GM18951 (cell line): Measurements from ENCODE around the gene LILRB2.
"Not testable (repeated sequence)": the region's sequence is repeated elsewhere in the genome, so short reads cannot be mapped to it uniquely, and the experiment has no call there.

Experiments used
- POLR2A ChIP-seq: IDR thresholded peaks from 4 replicates; pipeline ENCODE4 v1.6.1; 2011; ENCODE audit warnings: mild to moderate bottlenecking; ENCODE audit not compliant: insufficient read length, insufficient read depth; ENCODE audit errors: extremely low read depth
- in situ Hi-C: fragments of 300-500 bp; cut with MboI; formaldehyde crosslinking; loops from one replicate; pipeline ENCODE4 v1.12.0; 2022; ENCODE audit warnings: low sequenced_read_pairs, mixed read lengths, inconsistent platforms; ENCODE audit not compliant: unreplicated experiment

The LILRB2 gene

GRCh38 chr19:54273821-54274220, 7.1 kb downstream of the LILRB2 start:
- no peak for TF ChIP-seq POLR2A
- in situ Hi-C loops, result no loop called here

GRCh38 chr19:54272181-54272580, 8.7 kb downstream of the LILRB2 start:
- in situ Hi-C loops, result not testable (repeated sequence)

- in situ Hi-C loops, result not testable (repeated sequence)
Observed at GRCh38 chr19:54271587-54271986, 9.3 kb downstream of the LILRB2 start.

GRCh38 chr19:54271106-54271505, 9.8 kb downstream of the LILRB2 start:
- in situ Hi-C loops, result no loop called here
- no peak for TF ChIP-seq POLR2A

DNA sequence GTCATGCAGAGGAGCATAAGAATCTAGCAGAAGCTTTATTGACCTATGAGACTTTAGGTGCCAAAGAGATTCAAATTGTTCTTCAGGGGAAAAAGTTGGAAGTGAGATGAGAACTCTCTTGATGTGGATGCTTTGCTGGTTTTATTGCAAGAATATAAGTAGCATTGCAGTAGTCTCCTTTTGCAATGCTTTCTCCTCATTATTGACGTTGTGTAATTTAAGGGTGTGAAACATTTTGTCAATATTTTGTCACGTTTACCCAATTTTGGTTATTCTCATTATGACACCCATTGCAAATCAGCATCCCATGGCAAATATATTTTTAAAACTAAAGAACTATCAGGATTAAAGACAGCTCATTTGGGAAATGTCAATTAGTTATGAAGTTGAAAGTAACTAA, 12.0 kb downstream of the LILRB2 start:
- in situ Hi-C loops, result no loop called here

DNA sequence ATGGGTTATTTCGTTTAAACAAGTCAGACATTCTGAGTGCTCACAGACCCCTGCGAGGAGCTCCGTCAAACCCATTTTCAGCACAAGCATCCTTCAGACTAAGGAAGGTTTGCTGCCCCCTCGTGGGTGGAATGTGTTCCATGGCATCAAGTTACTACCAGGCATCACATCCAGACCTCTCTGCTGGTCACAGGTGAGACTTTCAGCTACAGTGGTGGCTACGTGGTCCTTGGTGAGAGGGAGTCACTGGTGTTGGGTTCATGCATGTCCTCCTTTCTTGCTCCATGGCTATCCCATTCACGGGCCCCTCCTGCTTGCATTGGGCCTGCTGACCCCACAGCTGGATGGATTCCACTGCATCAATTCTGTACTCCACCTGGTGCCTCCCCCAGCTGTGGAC, 14.8 kb downstream of the LILRB2 start:
- no peak for TF ChIP-seq POLR2A
- in situ Hi-C loops, result no loop called here

More for the DNA sequence above, 12.0 kb downstream of the LILRB2 start:
- no peak for TF ChIP-seq POLR2A

GRCh38 chr19:54262470-54262869, 18.4 kb downstream of the LILRB2 start:
- in situ Hi-C loops, result no loop called here

GRCh38 chr19:54262066-54262465, 18.8 kb downstream of the LILRB2 start:
- no peak for TF ChIP-seq POLR2A
- in situ Hi-C loops, result no loop called here

More at GRCh38 chr19:54262470-54262869, 18.4 kb downstream of the LILRB2 start:
- no peak for TF ChIP-seq POLR2A

DNA sequence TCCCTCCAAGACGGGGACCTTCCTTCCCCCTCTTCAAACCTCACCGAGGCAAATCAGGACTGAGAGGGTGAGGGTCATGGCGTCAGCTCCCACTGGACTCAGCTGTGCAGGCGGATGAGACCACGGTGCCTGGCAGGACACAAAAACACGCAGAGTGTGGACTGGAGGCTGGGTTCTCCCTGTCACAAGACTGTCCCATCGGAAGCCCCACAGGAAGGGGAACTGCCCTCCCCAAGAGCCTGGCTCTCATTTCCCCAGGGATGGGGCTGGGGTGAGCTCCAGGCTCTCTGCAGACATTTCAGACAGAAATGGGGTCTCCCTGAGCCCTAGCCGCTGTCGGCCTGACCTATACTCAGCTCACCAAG, 23.8 kb downstream of the LILRB2 start, which contains the start of gene LILRB5:
Gene LILRB5 (minus strand): TSS at position 158 of the 365 bp plus-strand sequence. CDS start 80 bp downstream, at position 78.
- in situ Hi-C loops, result no loop called here
- no peak for TF ChIP-seq POLR2A

- in situ Hi-C loops, result no loop called here
- TF ChIP-seq POLR2A, result no peak
Observed at GRCh38 chr19:54256250-54257115, 24.4 kb downstream of the LILRB2 start.

DNA sequence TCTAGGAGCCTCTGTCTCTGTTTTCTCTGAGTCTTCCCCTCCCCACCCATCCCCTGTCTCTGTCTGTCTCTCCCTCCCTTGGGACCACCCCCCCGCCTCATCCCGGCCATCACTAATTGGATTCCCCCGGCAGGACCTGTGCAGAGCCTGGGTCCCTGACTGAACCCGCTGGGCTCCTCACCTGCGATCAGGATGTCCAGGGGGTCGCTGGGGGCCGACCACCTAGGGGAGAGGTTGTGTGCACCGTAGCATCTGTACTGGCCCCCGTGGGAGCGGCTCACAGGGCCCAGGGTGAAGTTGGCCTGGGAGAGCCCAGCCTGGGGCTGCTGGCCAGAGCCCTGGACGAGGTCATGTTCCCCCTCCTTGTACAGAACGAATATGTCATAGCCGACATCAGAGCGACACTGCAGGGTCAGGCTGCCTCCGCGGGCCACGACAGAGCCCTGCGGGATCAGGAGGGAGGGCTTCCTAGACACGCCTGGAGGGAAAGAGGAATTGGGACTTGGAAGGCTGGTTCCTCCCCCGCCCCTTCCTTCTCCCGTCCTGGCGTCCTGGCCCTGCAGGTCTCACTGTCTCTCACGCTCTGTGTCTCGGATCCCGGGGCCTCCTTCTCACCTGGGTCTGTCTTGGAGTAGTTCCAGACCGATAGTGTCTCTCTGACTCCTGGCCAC, 25.7 kb downstream of the LILRB2 start:
- in situ Hi-C loops, result no loop called here
- TF ChIP-seq POLR2A, result no peak

DNA sequence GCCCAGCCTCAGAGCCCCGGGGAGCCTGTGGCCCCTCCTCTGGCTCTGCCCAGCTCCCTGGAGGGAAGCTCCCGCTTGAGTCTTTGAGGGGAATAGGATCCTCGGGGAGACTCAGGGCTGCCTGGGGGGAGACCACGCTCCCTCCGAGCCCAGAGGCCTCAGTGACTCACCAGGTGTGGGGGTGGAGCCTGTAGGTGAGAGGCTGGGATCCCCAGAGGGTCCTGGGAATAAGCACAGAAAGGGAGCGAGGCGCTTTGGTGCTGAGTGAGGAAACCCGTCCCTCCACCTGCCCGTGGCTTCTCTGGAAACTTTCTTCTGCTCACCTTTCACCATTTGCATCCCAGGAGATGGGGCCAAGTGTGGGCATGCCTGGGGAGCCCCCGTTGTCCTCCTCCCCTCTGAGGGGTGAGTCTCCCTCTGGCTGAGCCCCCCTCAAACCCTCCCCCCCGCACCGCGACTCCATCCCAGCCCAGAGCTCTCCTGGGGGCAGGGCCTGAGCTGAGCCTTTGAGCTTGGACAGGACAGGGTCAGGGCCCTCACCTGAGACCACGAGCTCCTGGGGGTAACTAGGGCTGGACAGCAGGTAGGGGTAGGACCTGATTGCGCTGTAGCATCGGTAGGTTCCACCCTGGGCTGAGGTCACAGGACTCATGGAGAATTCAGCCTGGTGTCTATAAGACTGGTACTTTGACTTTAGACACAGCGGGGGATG, 26.6 kb downstream of the LILRB2 start:
- TF ChIP-seq POLR2A, result no peak
- in situ Hi-C loops, result no loop called here

DNA sequence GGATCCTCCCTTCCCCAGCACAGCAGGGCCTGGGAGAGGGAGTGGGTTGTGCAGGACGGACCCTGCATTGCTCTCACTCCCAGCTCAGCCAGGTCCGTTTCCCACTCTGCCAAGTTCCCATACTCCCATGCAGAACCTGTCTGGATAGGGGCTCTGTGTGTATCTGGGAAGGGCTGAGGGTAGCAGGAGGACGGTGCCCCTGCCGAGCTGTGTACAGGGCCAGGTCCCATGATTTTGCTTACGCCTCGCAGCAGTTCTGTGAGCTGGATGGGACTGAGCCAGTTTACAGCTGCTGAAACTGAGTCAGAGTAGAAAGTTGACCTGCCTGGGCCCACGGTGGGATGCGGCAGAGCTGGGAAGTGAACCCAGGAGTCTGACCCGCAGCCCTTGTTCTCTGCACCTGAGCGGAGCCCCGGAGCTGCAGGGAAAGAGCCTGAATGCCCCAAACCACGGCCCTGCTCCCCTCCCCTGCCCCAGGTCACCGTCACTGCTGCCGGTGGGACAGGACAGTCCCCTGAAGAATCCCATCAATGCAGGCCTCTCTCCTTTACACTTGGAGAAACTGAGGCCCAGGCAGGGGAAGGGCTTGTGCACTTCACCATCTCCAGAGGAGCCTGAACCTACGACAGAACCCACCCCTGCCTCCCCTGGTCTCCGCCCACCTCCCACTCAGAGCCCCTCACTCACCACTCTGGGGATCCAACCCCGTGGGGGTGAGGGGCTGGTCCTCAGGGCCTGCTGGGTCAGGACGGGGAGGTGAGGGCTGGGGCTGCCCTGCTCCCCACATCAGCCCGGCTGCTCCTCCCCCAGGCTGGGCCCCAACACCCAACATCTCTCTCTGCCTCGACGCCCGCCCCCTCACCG, 27.3 kb downstream of the LILRB2 start:
- in situ Hi-C loops, result no loop called here
- TF ChIP-seq POLR2A, result no peak

DNA sequence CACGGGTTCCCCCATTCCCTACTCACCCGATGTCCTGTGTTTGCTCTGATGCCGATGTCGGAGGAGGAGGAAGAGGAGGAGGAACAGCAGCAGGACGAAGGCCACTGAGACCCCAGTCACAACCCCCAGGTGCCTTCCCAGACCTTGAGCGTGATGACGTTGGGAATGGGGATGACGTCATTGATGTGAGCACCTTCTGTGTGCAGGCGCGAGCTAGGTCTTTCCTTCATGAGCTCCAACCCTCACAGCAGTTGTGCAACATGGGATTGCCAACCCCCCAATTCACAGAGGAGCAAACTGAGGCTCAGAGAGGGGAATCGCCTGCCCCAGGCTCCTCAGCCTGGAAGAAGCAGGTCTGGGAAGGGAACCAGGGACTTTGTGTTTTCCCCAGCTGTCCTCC, 28.1 kb downstream of the LILRB2 start:
- no peak for TF ChIP-seq POLR2A

More for the DNA sequence above, 28.1 kb downstream of the LILRB2 start:
- in situ Hi-C loops, result no loop called here
